Measurements from ENCODE around the gene ZNF664.
"Not testable (repeated sequence)": the region's sequence is repeated elsewhere in the genome, so short reads cannot be mapped to it uniquely, and the experiment has no call there.

The ZNF664 gene

GRCh38 chr12:123941624-123942237 is 31.3 kb upstream of the ZNF664 start:
- DNase-seq (ENCODE audit: low read depth) = peak; percentile 22

DNA sequence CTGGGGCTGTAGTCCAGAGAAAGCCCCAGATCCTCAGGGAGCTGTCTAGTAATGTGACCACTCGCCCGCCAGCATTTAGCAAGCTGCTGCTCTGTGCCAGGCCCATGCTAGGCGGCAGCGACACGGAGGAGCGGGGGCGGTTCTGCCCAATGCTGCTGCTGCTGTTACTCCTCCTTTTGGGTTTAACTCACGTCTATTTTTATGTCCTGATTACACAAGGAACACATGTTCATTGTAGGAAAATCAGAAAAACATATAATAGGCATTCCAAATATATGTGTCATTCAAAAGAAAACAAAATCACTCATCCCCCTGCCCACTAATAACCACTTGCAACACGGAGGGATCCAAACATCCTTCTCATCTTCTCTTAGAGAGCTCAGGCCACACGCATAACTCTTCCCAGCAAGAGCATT is 30.8 kb upstream of the ZNF664 start:
- DNase-seq (ENCODE audit: low read depth) = peak; percentile 79

GRCh38 chr12:123942911-123943648 is 29.9 kb upstream of the ZNF664 start:
- peak; percentile 12 for DNase-seq (ENCODE audit: low read depth)

GRCh38 chr12:123943816-123944215 is 29.2 kb upstream of the ZNF664 start:
- DNase-seq (ENCODE audit: low read depth) = no peak

- DNase-seq (ENCODE audit: low read depth) = no peak
These were observed 28.3 kb upstream of the ZNF664 start for GRCh38 chr12:123944696-123945095.

DNA sequence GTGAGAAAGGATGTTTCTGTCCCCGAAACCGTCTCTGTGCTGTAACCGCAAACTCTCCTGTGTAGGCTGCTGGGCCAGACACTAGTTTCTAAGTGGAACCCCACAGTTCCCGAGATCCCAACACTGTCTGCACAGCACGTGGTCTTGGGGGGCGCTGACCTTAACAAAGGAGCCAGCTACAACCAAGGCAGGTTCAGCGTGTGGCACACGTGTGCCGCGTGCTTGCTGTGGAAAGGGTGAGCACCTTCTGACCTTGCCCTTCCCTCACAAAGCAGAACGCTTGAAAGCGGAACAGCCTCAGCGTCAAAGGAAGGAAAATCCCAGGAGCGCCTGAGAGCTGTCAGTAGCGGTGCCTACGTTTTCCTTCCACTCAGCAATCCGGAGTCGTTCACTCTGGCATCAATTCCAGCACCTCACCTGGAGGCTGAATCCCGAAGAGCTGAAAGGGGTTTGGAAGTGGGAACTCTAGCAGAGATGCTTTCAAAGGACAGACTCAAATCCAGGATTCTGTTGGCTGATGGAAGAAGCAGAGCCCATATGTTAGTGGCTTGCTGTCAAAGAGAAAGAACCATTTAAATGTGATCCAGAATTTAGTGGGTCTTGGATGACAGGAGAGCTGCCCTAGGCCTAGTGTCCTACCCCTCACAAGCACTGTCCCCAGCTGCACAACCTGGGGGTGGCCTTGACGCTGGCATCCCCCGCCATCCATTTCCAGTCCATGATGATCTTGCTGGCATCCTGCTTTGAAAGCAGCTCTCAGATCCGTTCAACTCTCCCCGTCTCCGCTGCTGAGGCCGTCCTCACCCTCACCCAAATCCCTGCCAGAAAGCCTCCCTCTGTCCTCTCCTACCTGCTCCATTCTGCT is 27.5 kb upstream of the ZNF664 start:
- no peak for DNase-seq (ENCODE audit: low read depth)

DNA sequence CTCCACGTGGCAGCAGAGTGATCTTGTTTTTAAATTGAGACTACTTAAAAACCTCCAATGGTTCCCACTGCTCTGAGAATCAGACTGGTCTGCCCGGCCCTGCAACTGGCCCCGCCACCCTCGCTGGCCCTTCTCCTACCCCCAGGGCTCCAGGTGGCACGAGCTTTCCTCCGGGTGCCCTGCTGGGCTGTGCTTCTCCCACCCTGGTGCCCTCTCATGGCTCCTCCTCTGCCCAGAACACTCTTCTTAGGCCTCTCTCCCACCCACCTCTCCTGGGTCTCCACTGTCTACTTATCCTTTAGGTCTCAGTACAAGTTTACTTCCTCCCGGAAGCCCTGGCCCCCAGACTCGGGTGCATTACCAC is 26.9 kb upstream of the ZNF664 start:
- no peak for DNase-seq (ENCODE audit: low read depth)

DNA sequence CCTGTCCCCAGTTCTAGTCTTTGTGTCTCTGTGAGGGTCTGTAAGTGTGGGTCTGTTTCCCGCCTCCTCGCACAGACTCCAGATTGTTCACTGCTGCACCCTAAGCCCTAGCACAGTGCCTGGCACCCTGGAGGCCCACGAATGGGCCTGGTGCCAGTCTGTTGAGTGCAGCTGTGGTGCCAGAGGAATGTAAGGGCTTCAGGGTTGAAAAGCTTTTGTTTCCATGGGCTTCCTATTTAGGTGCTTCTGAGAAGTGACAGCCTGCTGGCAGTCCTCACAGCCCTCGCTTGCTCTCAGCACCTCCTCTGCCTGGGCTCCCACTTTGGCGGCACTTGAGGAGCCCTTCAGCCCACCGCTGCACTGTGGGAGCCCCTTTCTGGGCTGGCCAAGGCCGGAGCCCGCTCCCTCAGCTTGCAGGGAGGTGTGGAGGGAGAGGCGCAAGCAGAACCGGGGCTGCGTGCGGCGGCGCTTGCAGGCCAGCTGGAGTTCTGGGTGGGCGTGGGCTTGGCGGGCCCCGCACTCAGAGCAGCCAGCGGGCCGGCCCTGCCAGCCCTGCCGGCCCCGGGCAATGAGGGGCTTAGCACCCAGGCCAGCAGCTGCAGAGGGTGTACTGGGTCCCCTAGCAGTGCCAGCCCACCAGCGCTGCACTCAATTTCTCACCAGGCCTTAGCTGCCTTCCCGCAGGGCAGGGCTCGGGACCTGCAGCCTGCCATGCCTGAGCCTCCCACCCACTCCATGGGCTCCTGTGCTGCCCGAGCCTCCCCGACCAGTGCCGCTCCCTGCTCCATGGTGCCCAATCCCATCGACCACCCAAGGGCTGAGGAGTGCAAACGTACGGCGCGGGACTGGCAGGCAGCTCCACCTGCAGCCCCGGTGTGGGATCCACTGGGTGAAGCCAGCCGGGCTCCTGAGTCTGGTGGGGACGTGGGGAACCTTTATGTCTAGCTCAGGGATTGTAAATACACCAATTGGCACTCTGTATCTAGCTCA is 26.2 kb upstream of the ZNF664 start:
- not testable (repeated sequence) for DNase-seq (ENCODE audit: low read depth)

DNA sequence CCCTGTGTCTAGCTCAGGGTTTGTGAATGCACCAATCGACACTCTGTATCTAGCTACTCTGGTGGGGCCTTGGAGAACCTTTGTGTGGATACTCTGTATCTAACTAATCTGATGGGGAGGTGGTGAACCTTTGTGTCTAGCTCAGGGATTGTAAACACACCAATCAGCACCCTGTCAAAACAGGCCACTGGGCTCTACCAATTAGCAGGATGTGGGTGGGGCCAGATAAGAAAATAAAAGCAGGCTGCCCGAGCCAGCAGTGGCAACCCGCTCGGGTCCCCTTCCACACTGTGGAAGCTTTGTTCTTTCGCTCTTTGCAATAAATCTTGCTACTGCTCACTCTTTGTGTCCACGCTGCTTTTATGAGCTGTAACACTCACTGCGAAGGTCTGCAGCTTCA is 25.5 kb upstream of the ZNF664 start:
- not testable (repeated sequence) for DNase-seq (ENCODE audit: low read depth)

DNA sequence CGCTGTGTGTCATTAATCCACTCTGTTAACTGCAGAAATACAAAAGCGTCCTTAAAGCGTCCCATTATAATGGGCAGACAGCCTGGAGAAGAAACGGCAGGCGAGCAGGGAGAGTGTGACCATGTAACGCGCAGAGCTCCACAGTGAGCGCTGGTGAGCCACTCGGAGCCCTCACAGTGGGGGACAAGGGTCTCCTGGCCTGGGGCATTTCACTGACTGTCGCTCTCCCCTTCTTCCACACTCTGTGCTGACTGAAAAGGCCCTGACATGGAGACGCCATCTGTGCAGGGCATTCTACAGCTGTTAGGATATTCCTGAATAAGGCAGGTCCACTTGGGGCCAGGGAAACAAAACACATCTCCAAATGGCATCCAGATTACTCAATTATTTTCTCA is 24.6 kb upstream of the ZNF664 start:
- DNase-seq (ENCODE audit: low read depth) = no peak

DNA sequence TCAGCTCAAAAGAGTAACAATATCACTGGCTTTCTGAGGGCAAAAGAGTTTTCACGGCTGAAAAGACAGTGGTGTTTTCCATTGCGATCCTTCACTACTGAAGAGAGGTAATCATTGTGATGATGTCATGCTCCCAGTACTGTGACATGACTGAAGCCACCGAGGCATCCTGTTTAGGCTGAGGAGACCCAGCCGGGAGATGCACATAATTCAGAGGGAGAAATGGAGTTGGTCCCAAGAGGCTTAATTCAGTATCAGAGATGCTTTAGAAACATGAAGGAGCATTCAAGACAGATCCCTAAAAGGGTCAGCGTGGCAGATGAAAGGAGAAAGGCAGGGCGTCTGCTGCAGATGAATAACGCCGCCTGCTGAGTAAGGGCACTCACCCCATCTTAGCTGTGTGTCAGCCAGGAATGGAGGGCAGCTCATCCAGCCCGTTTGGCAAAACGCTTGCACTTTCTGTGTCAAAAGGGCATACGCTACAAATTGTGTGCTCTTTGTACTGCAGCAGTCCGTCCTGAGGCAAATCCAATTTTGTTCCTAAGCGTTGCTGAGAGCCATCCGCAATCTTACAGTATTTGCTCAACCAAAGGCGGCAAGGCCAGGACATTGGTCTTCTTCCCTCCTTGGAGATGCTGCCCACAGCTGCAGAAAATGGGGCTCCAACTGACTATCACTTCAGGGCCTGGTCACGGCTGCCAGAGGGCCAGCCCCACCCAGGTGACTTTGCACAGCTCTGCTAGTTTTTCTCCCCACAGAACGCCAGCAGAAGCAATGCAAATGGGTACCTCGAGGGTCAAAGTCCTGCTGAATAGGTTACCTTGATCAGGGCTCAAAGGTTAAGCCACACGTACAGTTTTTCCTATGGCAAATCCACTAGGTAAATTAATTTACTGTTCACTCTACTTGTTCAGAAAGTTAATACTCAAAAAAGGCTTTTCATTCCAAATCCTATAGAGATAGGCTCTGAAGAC is 23.9 kb upstream of the ZNF664 start:
- DNase-seq (ENCODE audit: low read depth) = no peak

DNA sequence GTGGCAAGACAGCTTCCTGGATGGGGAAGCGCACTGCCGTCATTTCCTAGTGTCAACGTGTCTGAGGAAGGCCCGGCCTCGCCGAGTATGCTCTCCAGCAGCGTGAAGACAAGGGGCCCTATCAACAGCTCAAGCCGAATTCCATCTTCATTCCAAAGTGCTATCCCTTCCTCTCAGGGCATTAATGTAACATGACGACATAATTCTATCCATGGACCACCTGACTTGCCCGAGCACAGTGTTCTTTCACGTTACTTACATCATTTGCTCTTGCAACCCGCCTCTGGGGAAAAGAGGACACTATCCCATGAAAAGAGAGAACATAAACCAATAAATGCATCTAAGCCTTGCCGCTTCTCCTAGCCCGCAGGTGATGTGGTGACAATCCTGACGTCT is 23.2 kb upstream of the ZNF664 start:
- no peak for DNase-seq (ENCODE audit: low read depth)

DNA sequence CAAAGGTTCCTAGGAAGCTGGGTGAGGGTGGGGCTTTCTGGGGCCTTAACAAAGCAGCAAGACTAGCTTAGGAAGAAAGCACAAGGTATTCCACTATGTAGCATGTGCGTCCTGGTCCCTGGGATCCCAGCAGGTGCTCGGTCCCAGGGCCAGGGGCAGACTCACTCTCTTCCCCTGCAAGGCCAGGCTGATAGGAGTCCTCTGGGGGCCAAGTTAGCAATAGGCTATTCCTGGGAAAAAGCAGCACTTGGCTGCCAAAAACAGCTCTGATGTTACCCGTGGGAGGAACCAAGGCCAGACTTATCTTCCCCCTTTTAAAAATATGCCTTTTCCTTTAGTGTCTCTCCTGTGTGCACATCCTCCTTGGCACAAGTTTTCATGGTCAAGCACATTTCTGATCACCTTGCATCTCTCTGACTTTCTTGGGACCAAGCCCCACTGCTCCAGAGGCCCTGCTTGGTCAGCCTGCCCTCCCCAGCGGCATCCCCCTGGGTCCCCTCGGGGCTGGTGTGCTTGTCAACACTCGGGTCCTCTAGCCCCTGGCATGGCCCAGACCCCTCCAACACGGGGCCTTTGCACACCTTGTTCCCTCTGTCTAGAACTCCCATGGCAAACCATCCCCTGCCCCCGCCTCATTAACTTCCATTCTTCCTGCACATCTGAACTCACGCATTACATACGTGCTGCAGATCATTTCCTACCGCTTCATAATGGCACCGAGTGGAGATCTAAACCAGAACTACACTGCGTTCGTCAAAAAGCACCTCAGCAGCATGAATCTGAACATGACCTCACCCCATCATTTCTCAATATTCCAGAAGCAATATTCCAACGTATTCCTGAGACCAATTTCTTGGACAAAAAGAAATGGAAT is 22.3 kb upstream of the ZNF664 start:
- DNase-seq (ENCODE audit: low read depth) = no peak

- no peak for DNase-seq (ENCODE audit: low read depth)
These were observed 21.5 kb upstream of the ZNF664 start for GRCh38 chr12:123951467-123951866.

- DNase-seq (ENCODE audit: low read depth) = no peak
These were observed 21.0 kb upstream of the ZNF664 start for GRCh38 chr12:123952037-123952436.

DNA sequence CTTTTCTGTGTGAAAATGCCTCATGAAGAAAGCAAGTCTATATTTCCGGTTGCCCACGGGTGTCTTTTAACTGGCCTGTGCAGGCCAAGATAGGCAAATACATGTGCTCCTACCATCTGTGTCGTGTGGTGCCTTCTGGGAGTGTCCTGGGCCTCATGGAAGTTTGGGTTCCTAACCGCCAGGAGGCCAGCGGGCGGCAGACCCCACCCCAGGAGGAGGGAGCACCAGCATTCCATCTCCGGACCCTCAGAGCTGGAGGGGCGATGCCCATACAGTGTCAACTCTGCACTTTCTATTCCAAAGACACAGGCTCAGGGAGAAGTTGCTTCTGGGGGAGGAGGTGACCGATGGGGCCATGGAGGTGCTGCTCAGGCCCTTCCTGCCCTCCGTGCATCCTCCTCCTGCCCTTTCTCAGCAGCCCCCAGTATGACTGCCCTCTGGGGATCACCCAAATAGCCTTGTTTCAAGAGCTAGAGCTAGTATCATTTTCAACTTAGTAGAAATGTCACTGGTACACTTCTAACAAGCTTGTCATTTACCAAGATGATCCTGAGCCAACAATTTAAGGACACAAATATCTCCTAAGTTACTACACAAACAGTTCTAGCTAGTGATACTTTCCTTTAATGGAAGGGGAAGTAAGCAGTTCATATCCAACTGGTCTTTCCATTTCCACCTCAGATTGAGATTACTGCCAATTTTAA is 18.2 kb upstream of the ZNF664 start:
- no peak for DNase-seq (ENCODE audit: low read depth)

GRCh38 chr12:123956249-123956648 is 16.8 kb upstream of the ZNF664 start:
- no peak for DNase-seq (ENCODE audit: low read depth)

GRCh38 chr12:123957196-123957595 is 15.8 kb upstream of the ZNF664 start:
- no peak for DNase-seq (ENCODE audit: low read depth)

DNA sequence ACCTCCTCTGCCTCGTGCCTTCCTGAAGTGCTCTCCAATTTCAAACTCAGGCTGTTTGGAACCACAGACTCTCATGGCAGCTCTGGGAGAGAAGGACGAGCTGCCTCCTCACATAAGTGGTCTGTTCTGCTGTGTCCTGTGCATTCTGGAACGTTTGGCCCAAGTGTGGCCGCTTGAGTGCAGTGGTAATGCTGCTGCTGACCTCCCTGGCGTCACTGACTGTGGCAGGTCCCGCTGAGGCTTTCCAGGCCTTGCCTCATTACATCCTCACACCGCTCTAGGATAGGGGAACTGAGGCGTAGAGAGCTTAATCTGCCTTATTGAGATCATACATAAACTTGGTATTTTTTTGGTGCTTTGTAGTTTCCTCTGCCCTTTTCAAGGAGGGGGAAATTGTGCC is 14.6 kb upstream of the ZNF664 start:
- DNase-seq (ENCODE audit: low read depth) = no peak
